Measurements from ENCODE around the gene TRIM14. TPM values are rescaled to one million over a fixed set of nuclear protein-coding genes. Genes with fewer than 3 reads are reported as not detected.
"Not testable (repeated sequence)": the region's sequence is repeated elsewhere in the genome, so short reads cannot be mapped to it uniquely, and the experiment has no call there.

TRIM14 gene
- total RNA-seq, 1 experiment from 2014 or later: 12.5 TPM

DNA sequence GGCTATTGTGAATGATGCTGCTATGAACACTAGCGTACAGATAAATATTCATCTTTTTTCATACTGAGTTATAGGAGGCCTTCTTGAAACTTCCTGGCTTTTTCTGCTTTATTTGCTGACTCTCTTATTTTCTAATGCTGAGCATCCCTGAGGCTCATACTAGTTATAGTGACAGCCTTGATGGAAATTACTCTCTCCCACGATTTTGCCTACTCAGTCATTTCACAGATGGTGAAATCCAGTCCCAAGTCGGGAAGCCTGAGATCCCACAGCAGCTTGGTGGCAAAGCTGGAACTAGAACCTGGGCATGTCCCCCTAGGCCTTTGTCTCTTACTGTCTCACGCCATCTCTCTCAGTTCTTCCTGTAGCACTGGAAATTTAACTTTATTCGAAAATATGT lies 40.1 kb downstream of the TRIM14 start:
- 0 out of 7 replicates have a peak overlapping the region, but pooled peaks of 1 of the 3 experiments have one; percentile 8 for H3K27ac Mint-ChIP-seq
- TF ChIP-seq, protein P1, sequence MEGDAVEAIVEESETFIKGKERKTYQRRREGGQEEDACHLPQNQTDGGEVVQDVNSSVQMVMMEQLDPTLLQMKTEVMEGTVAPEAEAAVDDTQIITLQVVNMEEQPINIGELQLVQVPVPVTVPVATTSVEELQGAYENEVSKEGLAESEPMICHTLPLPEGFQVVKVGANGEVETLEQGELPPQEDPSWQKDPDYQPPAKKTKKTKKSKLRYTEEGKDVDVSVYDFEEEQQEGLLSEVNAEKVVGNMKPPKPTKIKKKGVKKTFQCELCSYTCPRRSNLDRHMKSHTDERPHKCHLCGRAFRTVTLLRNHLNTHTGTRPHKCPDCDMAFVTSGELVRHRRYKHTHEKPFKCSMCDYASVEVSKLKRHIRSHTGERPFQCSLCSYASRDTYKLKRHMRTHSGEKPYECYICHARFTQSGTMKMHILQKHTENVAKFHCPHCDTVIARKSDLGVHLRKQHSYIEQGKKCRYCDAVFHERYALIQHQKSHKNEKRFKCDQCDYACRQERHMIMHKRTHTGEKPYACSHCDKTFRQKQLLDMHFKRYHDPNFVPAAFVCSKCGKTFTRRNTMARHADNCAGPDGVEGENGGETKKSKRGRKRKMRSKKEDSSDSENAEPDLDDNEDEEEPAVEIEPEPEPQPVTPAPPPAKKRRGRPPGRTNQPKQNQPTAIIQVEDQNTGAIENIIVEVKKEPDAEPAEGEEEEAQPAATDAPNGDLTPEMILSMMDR (conservative IDR thresholded peaks at IDR 0.05): no peak
- WGBS (ENCODE audit: extremely low coverage, insufficient read length, low lambda C conversion rate): no CpG with 5 or more reads among the region's 5 CpGs

GRCh38 chr9:98076514-98076890 lies 42.5 kb downstream of the TRIM14 start:
- H3K27me3 Mint-ChIP-seq (ENCODE audit: low read depth); H3K79me2 ChIP-seq (ENCODE audit: insufficient read depth, low read length): not testable (repeated sequence)
- peaks cover 4 to 23% (median 19%) of the 10 kb centered on the region in 3 experiments; a peak in 6 of 7 replicates for H3K36me3 Mint-ChIP-seq (ENCODE audit: insufficient read depth in 1 of 3, low read depth in 3 of 3)

More for the DNA sequence above, 40.1 kb downstream of the TRIM14 start:
- no peaks in the 10 kb centered on the region for H3K9me3 Mint-ChIP-seq
- peaks cover 22 to 28% of the 10 kb centered on the region in 2 experiments for H3K4me1 Mint-ChIP-seq
- no peak overlapping the region for H3K4me3 Mint-ChIP-seq
- no peak overlapping the region for H3T11ph ChIP-seq (ENCODE audit: low read length)
- H3K9ac ChIP-seq (ENCODE audit: extremely low read depth, insufficient read length, low read length): no peak overlapping the region
- no peaks in the 10 kb centered on the region for H3K79me2 ChIP-seq (ENCODE audit: insufficient read depth, low read length)
- H3K27me3 ChIP-seq (ENCODE audit: insufficient read depth, low read length): no peaks in the 10 kb centered on the region
- H2BK5ac ChIP-seq (ENCODE audit: insufficient read length, low read length): no peak overlapping the region
- no peak overlapping the region for H2BK15ac ChIP-seq (ENCODE audit: low read depth, low read length)
- H3K4ac ChIP-seq (ENCODE audit: low read depth, low read length): no peak overlapping the region
- H3K14ac ChIP-seq (ENCODE audit: insufficient read depth, low read length): no peak overlapping the region
- DNase-seq: no peak
- H2BK20ac ChIP-seq (ENCODE audit: low read depth, low read length, poor library complexity, severe bottlenecking): no peak overlapping the region
- no peaks in the 10 kb centered on the region for H3K9me3 ChIP-seq (ENCODE audit: control insufficient read depth, low read depth, low read length)
- H3K23ac ChIP-seq (ENCODE audit: insufficient read length, low read depth, low read length): no peak overlapping the region
- H2AK5ac ChIP-seq (ENCODE audit: insufficient read length, low read length): no peak overlapping the region
- no peak overlapping the region for H3K18ac ChIP-seq (ENCODE audit: insufficient read length, low read depth, low read length)
- no peak overlapping the region for H2BK120ac ChIP-seq (ENCODE audit: low read depth, low read length, poor library complexity, severe bottlenecking)
- H3K36me3 Mint-ChIP-seq (ENCODE audit: insufficient read depth in 1 of 3, low read depth in 3 of 3): peaks cover 4 to 46% (median 27%) of the 10 kb centered on the region in 3 experiments
- H3K56ac ChIP-seq (ENCODE audit: insufficient read length, low read depth, low read length): no peak overlapping the region
- H2AFZ ChIP-seq (ENCODE audit: low read length): no peak overlapping the region
- no peak overlapping the region for H2BK12ac ChIP-seq (ENCODE audit: insufficient read length, low read depth, low read length)
- H4K5ac ChIP-seq (ENCODE audit: insufficient read length, low read depth, low read length): no peak overlapping the region
- no peaks in the 10 kb centered on the region for H3K79me1 ChIP-seq (ENCODE audit: insufficient read depth, low read depth, low read length, poor library complexity, severe bottlenecking)
- H3K4me1 ChIP-seq (ENCODE audit: insufficient read depth, low read length): peaks cover 6% of the 10 kb centered on the region
- no peaks in the 10 kb centered on the region for H3K27me3 Mint-ChIP-seq (ENCODE audit: low read depth)
- no peak overlapping the region for H3K27ac ChIP-seq (ENCODE audit: insufficient read length, low read depth, low read length)
- no peaks in the 10 kb centered on the region for H3K23me2 ChIP-seq (ENCODE audit: insufficient read length, low read depth, low read length, poor library complexity, severe bottlenecking)
- H4K20me1 ChIP-seq (ENCODE audit: control insufficient read depth, insufficient read depth, insufficient read length): no peaks in the 10 kb centered on the region
- H3K4me2 ChIP-seq (ENCODE audit: insufficient read depth, insufficient read length, low read length): no peak overlapping the region
- H4K91ac ChIP-seq (ENCODE audit: insufficient read length, low read depth, low read length): no peak overlapping the region
- H4K8ac ChIP-seq (replicated peaks; ENCODE audit: insufficient read length, low read depth, low read length): no peak overlapping the region

More at GRCh38 chr9:98076514-98076890, 42.5 kb downstream of the TRIM14 start:
- not testable (repeated sequence) for H3K4me2 ChIP-seq (ENCODE audit: insufficient read depth, insufficient read length, low read length); H3K14ac ChIP-seq (ENCODE audit: insufficient read depth, low read length); H2BK20ac ChIP-seq (ENCODE audit: low read depth, low read length, poor library complexity, severe bottlenecking); H3K79me1 ChIP-seq (ENCODE audit: insufficient read depth, low read depth, low read length, poor library complexity, severe bottlenecking); H2BK120ac ChIP-seq (ENCODE audit: low read depth, low read length, poor library complexity, severe bottlenecking); H4K5ac ChIP-seq (ENCODE audit: insufficient read length, low read depth, low read length); H3K4me3 Mint-ChIP-seq; H3K4me1 ChIP-seq (ENCODE audit: insufficient read depth, low read length); H2AFZ ChIP-seq (ENCODE audit: low read length); H3K23ac ChIP-seq (ENCODE audit: insufficient read length, low read depth, low read length); H3K56ac ChIP-seq (ENCODE audit: insufficient read length, low read depth, low read length); H3K27ac ChIP-seq (ENCODE audit: insufficient read length, low read depth, low read length); H3K4ac ChIP-seq (ENCODE audit: low read depth, low read length); H2BK12ac ChIP-seq (ENCODE audit: insufficient read length, low read depth, low read length); H3K23me2 ChIP-seq (ENCODE audit: insufficient read length, low read depth, low read length, poor library complexity, severe bottlenecking); H2BK5ac ChIP-seq (ENCODE audit: insufficient read length, low read length); H3T11ph ChIP-seq (ENCODE audit: low read length); H3K9me3 Mint-ChIP-seq; H3K9me3 ChIP-seq (ENCODE audit: control insufficient read depth, low read depth, low read length); H3K27ac Mint-ChIP-seq; H4K20me1 ChIP-seq (ENCODE audit: control insufficient read depth, insufficient read depth, insufficient read length); H3K27me3 ChIP-seq (ENCODE audit: insufficient read depth, low read length); H4K91ac ChIP-seq (ENCODE audit: insufficient read length, low read depth, low read length); H4K8ac ChIP-seq (replicated peaks; ENCODE audit: insufficient read length, low read depth, low read length); H2AK5ac ChIP-seq (ENCODE audit: insufficient read length, low read length); H2BK15ac ChIP-seq (ENCODE audit: low read depth, low read length); H3K18ac ChIP-seq (ENCODE audit: insufficient read length, low read depth, low read length); H3K9ac ChIP-seq (ENCODE audit: extremely low read depth, insufficient read length, low read length)
- peak; percentile 77 for DNase-seq
- H3K4me1 Mint-ChIP-seq: peaks cover 22 to 28% of the 10 kb centered on the region in 2 experiments
- WGBS (ENCODE audit: extremely low coverage, insufficient read length, low lambda C conversion rate): no CpG with 5 or more reads among the region's 8 CpGs
